DMS53 treated with DMSO at 0.1 percent for 48 hours (cell line): ENCODE results near the gene ANKRD44.

Experiments
- DNase-seq: peaks from one replicate; lab custom pipeline; 2025; ENCODE audit not compliant: unreplicated experiment; lab: John Stamatoyannopoulos, UW

ANKRD44 gene

GRCh38 chr2:197208841-197209240, 101.7 kb downstream of the ANKRD44 start:
- DNase-seq: no peak

DNA sequence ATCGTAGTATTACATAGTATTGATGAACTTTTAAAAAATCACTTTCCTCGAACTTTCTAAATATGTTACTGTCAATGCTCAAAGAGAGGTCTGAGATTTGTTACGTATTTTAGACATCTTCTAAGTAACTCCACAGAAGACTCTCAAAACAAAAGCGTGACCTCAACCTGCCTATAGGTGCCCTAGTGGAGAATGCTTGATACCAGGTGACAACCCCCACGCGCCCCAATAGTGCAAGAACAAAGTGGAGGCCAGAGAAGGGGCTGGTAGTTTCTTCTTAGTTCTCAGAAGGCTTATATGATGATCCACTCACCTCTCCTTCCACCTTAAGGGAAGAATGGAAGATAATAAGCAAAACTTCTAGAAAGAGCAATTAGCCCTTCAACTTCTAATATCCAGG, 102.6 kb downstream of the ANKRD44 start:
- DNase-seq: no peak

DNA sequence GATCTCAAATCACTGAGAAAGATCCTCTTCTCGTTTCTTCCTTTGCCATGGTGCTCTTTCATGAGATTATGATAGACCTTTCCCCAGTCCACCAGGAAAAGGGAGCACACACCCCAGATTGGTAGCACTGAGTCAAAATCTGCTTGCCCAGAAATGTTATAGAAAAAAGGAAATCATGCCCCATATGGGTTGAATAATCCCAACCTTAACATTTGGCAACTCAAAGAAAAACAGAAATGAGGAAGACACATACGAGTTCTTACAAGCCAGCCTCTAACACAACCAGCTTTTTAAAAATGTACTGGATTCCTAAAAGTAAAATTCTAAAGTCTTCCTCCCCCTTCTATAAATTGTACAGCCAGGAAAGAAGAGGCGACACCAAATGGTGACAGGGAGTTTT, 103.0 kb downstream of the ANKRD44 start:
- DNase-seq: no peak

DNA sequence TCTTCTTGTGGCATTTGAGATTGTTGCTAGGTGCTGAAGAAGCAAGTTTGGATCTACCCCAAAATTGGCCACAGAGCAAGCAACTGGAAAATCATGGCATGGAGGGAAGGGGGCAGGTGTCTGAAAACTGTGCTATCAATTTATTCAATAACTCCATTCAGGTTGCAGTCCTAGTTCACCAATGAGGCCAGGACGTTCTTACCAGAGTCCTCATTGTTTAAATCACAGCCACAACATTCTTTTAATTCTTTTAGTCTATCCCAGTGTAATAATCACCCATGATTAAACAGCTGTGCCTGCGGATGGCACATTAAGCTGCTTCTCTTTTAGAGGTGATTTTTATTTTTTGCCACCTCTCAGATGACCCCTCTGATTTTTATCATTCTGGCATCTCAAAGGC, 103.5 kb downstream of the ANKRD44 start:
- DNase-seq: no peak

DNA sequence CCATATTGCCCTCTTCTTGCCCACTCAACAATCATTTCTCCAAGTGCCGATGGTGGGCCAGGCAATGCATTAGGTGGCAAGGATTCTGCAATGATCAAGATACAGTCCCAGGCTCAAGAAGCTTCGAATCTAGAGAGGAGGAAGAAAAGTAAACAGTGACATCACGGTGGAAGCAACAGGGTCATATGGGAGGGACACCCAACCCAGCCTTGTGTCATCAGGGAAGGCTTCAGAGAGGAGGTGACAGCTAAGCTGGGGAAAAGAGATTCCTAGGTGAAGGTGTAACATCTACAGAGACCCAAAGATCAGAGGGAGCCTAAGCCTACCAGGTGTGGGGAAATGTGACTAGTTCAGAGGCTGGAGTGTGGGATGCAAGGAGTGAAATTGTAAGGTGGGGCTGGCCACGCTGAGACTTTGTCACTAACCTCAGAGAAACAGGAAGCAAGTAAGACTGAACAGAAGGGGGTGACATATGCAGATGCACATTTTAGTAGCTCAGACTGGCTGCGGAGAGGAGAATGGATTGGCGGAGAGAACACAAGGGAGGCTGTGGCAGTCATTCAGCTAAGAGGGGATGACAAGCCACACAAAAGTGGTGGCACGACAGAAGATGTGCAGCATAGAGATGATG, 104.9 kb downstream of the ANKRD44 start:
- no peak for DNase-seq

DNA sequence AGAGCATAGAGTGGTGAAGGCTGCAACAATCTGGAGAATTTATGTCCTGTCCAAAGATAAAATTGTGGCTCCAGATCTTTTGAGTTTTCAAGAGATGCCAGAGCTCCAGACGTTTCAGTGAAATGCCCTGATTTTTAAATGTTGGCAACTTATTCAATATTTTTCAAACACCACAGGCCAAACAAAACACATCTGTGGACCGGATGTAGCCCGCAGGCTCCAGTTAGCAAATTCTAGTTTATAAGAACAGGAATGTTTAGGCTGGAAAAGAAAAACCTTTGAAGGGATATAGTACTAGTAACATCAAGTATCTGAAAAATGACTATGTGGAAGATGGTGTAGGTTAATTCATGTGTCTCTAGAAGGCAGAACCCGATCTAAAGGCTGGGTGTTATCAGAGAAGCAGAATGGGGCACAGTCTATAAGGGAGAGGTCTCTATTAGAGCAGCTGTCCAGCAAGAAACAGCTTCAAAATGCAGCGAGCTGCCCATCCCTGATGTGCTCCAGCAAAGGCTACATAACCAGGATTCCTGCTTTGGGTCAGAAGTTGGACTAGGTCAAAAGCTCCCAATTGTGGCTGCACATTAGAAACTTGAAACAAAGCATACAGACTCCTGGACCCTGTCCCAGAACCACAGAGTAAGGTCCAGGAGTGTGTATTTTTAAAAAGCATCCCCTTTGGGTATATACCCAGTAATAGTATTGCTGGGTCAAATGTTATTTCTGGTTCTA, 105.9 kb downstream of the ANKRD44 start:
- DNase-seq: no peak

- no peak for DNase-seq
Measured at GRCh38 chr2:197201874-197202273, 108.7 kb downstream of the ANKRD44 start.

DNA sequence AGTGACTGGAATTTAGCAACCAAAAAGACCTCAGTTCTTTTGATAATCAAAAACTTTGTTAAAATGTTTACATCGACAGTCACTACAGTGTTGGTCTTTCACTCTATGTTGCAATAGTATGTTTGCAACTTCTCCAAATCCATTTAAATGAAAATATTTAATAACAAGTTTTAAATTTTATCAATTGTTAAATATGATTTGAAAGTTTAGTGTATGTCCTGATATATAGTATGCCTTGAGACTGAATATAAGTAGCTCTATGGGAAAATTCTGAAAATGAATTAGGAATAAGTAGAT, 109.9 kb downstream of the ANKRD44 start:
- DNase-seq: no peak

GRCh38 chr2:197200051-197200761, 110.4 kb downstream of the ANKRD44 start:
- DNase-seq: no peak

DNA sequence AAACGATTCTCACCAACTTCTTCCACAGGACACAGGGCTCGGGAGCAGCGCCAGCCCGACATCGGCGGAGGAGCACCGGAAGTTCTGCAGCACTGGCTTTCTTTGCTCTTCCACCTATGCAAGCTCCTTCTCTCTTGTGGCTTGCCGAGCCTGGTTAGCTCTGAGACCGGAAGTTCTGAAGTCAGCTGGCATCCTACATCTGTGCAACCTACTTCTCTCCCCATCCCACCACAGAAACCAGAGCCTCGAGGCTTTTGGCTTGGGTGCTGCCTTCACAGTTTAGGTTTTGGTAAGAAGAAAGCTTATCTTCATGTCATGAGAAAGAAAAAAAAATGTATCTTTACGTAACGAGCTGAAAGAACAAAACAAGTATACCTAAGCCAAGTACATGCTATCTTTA, 111.7 kb downstream of the ANKRD44 start:
- DNase-seq: no peak

DNA sequence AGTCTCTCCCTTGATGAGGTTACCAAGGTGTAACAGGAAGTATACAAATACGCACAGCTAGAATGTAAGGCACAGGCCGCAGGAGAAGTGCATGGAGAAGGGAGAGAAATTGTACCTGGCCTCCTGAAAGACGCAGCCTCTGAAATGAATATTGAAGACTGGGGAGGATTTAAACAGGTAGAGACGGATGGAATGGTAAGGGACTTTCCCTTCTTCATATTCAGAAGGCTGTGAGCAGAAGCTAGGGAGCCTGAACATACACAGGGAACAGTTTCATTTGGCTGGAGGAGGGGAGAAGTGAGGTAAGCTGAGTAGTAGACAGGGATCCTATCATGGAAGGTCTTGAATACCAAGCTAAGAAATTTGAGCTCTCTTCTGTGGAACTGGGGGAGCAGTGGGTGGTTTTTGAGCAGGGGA, 112.7 kb downstream of the ANKRD44 start:
- no peak for DNase-seq

DNA sequence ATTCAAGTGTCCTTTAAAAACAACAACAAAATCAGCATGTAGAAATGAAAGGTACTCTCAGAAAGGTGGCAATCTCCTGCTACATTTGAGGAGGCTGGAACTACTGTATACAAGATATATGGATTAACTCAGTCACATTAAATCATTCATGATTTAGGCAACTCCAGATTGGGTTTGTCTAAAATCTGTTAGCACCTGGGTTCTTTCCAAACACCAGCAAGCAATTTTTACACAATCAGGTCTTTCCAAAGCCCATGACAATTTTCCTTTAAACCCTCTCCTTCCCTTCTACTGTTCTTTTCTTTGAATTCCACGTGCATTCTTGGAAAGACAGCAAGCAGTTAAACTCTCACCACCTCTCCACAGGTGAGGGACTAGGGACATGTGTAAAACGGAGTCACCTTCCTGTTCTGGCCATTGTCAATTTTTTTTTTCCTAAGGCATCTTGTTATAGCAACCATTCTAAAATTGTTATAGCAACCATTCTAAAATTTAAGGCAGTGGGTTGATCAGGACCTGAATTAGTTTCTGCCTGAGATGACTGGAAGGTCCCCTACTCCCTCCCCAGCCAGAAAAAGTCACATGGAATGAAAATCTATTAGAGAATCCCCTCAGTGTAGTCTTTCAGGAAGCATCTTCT, 113.9 kb downstream of the ANKRD44 start:
- no peak for DNase-seq

DNA sequence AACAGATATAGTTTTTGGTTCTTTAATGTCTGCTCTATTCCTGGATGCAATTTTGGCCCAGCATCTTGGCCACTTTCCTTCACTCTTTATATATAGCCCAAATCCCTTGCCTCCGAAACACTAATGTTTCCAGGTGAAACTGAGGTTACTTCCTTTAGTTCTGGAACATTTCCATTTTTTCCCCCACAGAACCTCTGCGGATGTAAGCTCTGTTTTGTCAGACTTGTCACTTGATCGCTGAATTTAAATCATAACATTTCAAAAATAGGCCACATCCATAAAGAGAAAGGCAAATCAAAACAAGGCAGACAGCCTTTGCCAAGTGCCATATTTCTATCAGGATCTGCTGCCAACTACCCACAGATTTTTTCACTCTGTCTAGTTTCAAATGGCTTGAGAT, 115.1 kb downstream of the ANKRD44 start:
- no peak for DNase-seq

DNA sequence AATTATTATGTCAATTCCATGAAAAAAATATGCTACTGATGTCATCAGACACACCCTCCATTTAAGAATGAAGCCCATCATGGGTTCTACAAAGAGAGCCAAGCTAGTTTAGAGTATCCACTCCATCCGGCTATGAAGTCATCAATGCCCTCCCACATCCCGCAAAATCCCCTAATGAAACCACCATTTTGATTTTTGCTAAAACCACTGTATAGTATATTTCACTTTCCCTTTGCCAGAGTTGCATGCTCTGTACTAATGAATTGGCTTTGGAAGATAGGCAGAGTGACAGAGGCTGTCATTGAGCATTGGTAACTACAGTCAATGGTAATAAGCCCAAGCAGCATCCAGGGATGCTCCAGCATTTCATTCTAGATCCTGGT, 118.6 kb downstream of the ANKRD44 start:
- no peak for DNase-seq

GRCh38 chr2:197191177-197191939, 119.2 kb downstream of the ANKRD44 start:
- peak; percentile 35 for DNase-seq

DNA sequence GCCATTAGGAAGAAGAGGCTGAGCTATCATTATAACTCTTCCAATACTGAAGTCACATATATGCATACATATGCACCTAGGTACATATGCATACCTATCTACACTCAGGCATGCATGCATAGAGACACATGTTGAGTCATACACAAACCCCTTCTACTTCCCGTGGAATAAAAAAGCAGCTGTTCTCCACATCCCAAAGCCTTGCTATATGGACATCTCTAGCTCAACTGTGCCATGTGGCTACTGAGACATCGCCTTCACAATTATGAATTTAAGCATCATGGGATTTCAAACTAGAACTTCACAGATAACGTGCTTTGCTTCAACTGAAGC, 120.5 kb downstream of the ANKRD44 start:
- no peak for DNase-seq

DNA sequence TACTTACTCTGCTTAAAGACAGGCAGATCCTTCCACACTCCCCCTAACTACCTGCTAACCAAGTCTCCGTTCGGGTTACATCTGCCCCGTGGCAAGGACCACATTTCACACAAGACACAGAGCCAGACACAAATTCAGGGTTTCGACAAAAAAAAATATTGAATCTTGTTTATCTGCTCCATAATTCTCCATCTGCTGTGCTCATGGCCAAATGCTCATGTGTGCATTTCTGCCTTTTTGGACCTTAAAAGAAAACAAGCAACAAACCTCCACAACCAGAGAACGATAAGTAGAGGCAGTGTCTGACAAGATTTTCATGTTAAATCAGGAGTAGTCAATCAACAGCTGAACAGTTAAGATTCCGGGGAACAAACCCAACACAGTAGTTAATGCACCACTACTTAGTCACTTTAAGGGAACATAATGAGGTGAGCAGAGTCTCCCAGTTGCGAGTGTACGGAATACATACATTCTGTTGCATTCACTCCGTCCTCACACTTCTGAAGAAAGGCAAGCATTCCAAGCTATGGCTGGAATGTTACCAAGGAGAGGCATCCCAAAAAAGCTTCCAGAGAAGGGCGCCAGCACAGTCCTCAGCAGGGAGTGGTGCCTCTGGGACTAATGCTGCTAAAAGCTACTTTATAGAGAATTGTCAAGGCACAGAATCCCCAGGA, 121.0 kb downstream of the ANKRD44 start:
- DNase-seq: no peak

- no peak for DNase-seq
Measured at GRCh38 chr2:197185676-197186075, 124.9 kb downstream of the ANKRD44 start.

GRCh38 chr2:197184959-197185586, 125.5 kb downstream of the ANKRD44 start:
- no peak for DNase-seq

DNA sequence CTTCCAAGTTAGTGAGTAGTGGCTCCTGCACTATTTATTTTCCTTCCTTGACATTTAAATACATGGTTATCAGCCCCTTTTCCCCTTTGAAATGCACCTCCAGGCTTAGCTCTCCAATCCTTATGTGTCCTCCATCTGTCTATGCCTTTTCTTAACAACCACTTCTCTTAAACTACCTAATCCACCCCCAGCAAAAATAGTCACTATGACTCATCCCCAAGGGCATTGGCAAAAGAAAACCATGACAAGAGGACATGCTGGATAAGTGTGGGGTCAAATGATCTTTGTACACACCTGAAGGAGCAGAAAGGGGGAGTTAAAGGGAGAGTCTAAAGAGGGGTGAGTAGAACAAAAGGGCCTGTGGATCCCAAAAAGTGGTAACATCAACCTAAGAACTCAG, 127.2 kb downstream of the ANKRD44 start:
- DNase-seq: no peak
